Measurements from ENCODE around the gene WDR36.

DNA sequence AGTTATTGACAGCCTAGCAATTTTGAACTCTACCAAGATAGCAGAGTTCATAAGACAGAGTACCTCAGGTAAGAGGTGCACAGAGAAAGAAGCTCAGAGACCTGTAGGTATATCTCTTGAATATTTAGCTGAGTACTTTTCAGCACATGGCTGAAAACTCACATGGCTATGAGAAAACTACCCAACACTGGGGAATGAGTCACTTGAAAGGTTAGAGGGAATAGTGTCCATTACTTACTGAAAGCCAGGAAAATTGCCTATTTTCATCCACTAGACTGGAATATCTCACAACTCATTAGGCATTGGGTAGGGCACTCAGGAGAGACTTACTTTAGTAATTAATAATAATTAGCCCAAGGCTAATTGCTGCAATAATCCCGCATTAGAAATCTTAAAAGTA is 12.3 kb upstream of the WDR36 start:
- TF ChIP-seq POLR2A (IDR thresholded peaks at IDR 0.05) (no peak), POLR2AphosphoS5 (IDR thresholded peaks at IDR 0.05) (no peak), CTCF (IDR thresholded peaks at IDR 0.05 in 8 of 11, conservative IDR thresholded peaks at IDR 0.05 in 3 of 11) (no peak)
